ENCODE measurements around the gene LDLR.

Gene LDLR

DNA sequence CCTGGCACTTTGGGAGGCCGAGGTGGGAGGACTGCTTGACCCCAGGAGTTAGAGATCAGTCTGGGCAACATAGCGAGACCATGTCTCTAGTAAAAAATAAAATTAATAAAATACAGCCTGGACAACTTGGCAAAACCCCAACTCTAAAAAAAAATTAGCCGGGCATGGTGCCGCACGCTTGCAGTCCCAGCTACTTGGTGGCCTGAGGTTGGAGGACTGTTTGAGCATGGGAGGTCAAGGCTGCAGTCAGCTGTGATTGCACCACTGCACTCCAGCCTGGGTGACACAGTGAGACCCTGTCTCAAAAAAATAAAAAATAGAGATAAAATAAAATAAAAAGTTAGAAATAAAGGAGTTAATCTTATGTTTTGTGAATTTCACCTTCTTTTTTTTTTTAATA is 81.9 kb downstream of the LDLR start:
- peaks cover 84% of the 10 kb centered on the region for H3K36me3 ChIP-seq
- no peak overlapping the region for H3K27ac ChIP-seq
- no peak for DNase-seq
- no peaks in the 10 kb centered on the region for H3K9me3 ChIP-seq (ENCODE audit: severe bottlenecking)
- no peak for TF ChIP-seq CTCF (IDR thresholded peaks at IDR 0.05; ENCODE audit: low read depth, low read length)
- H3K27me3 ChIP-seq (ENCODE audit: insufficient read depth, low read depth, severe bottlenecking), result no peaks in the 10 kb centered on the region
- H3K4me3 ChIP-seq (ENCODE audit: low read depth, low read length), result no peak overlapping the region

GRCh38 chr19:11172576-11172975 is 83.3 kb downstream of the LDLR start:
- H3K27ac ChIP-seq, result no peak overlapping the region

GRCh38 chr19:11173516-11174155 is 84.4 kb downstream of the LDLR start:
- no peaks in the 10 kb centered on the region for H3K9me3 ChIP-seq (ENCODE audit: severe bottlenecking)
- H3K27me3 ChIP-seq (ENCODE audit: insufficient read depth, low read depth, severe bottlenecking), result no peaks in the 10 kb centered on the region
- no peak overlapping the region for H3K4me3 ChIP-seq (ENCODE audit: low read depth, low read length)
- H3K36me3 ChIP-seq, result peaks cover 84% of the 10 kb centered on the region
- no peak overlapping the region for H3K27ac ChIP-seq
- no peak for DNase-seq
- no peak for TF ChIP-seq CTCF (IDR thresholded peaks at IDR 0.05; ENCODE audit: low read depth, low read length)

More at GRCh38 chr19:11172576-11172975, 83.3 kb downstream of the LDLR start:
- Histone ChIP-seq H3K4me3 (ENCODE audit: low read depth, low read length) (no peak overlapping the region), H3K9me3 (ENCODE audit: severe bottlenecking) (no peaks in the 10 kb centered on the region), H3K27me3 (ENCODE audit: insufficient read depth, low read depth, severe bottlenecking) (no peaks in the 10 kb centered on the region), H3K36me3 (peaks cover 84% of the 10 kb centered on the region)
- no peak for TF ChIP-seq CTCF (IDR thresholded peaks at IDR 0.05; ENCODE audit: low read depth, low read length)
- DNase-seq, result no peak

GRCh38 chr19:11174336-11174735 is 85.1 kb downstream of the LDLR start:
- H3K4me3 ChIP-seq (ENCODE audit: low read depth, low read length), result no peak overlapping the region
- H3K36me3 ChIP-seq, result peaks cover 80% of the 10 kb centered on the region
- H3K27ac ChIP-seq, result no peak overlapping the region
- TF ChIP-seq CTCF (IDR thresholded peaks at IDR 0.05; ENCODE audit: low read depth, low read length), result no peak
- H3K27me3 ChIP-seq (ENCODE audit: insufficient read depth, low read depth, severe bottlenecking), result no peaks in the 10 kb centered on the region
- no peaks in the 10 kb centered on the region for H3K9me3 ChIP-seq (ENCODE audit: severe bottlenecking)
- DNase-seq, result no peak

GRCh38 chr19:11175920-11176319 is 86.7 kb downstream of the LDLR start:
- no peak overlapping the region for H3K27ac ChIP-seq
- no peak overlapping the region for H3K4me3 ChIP-seq (ENCODE audit: low read depth, low read length)
- no peaks in the 10 kb centered on the region for H3K9me3 ChIP-seq (ENCODE audit: severe bottlenecking)
- no peak for TF ChIP-seq CTCF (IDR thresholded peaks at IDR 0.05; ENCODE audit: low read depth, low read length)
- H3K27me3 ChIP-seq (ENCODE audit: insufficient read depth, low read depth, severe bottlenecking), result no peaks in the 10 kb centered on the region
- DNase-seq, result no peak
- peaks cover 70% of the 10 kb centered on the region for H3K36me3 ChIP-seq
